Right cardiac atrium (tissue), 5 donors: ENCODE measurements around the gene MS4A15. TPM values are rescaled to one million over a fixed set of nuclear protein-coding genes. Genes with fewer than 3 reads are reported as not detected.
"Not testable (repeated sequence)": the region's sequence is repeated elsewhere in the genome, so short reads cannot be mapped to it uniquely, and the experiment has no call there.

ENCODE experiments used
- ATAC-seq, 2 donors: fragments of 200-7000 bp; cut with Tn5 transposase; one replicate each; pipeline versions ENCODE4 v1.8.0 to v1.9.1; 2020; ENCODE audit warnings: moderate library complexity in 2 of 2, mild to moderate bottlenecking in 1 of 2
- DNase-seq, 3 donors: peaks; one replicate each; pipeline ENCODE4 v3.0.0-alpha.2; 2020
- H3K27ac ChIP-seq: one replicate; pipeline ENCODE4 v1.5.1; 2013; ENCODE audit warnings: mild to moderate bottlenecking, low read length, control low read depth, moderate library complexity
- H3K27me3 ChIP-seq: one replicate; pipeline ENCODE4 v1.6.1; 2013; ENCODE audit not compliant: control insufficient read depth, insufficient read depth
- H3K4me1 ChIP-seq: one replicate; pipeline ENCODE4 v1.6.1; 2013; ENCODE audit warnings: low read length; ENCODE audit not compliant: control insufficient read depth, insufficient read depth
- H3K4me3 ChIP-seq: one replicate; pipeline ENCODE4 v1.5.1; 2013; ENCODE audit warnings: low read length, control low read depth
- H3K9me3 ChIP-seq: one replicate; pipeline ENCODE4 v1.6.1; 2013; ENCODE audit warnings: low read length; ENCODE audit not compliant: control insufficient read depth
- WGBS: extraction: QIAGEN DNeasy Blood & Tissue Kit; methylation state at CpG from one replicate; pipeline ENCODE4 v1.1.7; 2013; 5-methylcytosine and 5-hydroxymethylcytosine counted together
- intact Hi-C, 4 donors: fragments of 100-400 bp; cut with DNase I; formaldehyde crosslinking; loops; one replicate each; pipeline versions ENCODE4 v1.11.0 to v1.14.0; 2022 to 2023
- polyA plus RNA-seq: library from polyadenylated mRNA; stranded (reverse); fragments of 200-250 nt; gene quantifications from one replicate; pipeline ENCODE4 v1.2.3, GENCODE V29; 2013
- total RNA-seq, 4 donors: library from RNA; stranded (reverse); fragmentation: NEBNext Ultra II Directional; extraction: Animal tissue kit (Norgen Biotek cat#: 25700); gene quantifications; one replicate each; pipeline ENCODE4 v1.2.1, GENCODE V29; 2021
- donor health status: healthy with polysubstance abuse.
- donor health status: DM: no; HTN: yes; CAD: no.
- donor health status: DM: no; HTN: no; CAD: no.
- donor health status: DM: no; HTN: yes; CAD: no; lungs with severe emphysema.
- donor health status: DM: yes; HTN: yes; CAD: no.

MS4A15 gene
- total and polyA plus RNA-seq, 5 donors, result not detected

GRCh38 chr11:60754887-60755286 is 1.8 kb upstream of the MS4A15 start:
- intact Hi-C loops, result no loop called here
- peaks cover 4% of the 10 kb centered on the region for H3K27me3 ChIP-seq
- no peak overlapping the region for H3K4me3 ChIP-seq
- no peak for DNase-seq
- no peaks in the 10 kb centered on the region for H3K9me3 ChIP-seq
- H3K27ac ChIP-seq, result no peak overlapping the region
- 94% methylated on average over 6 of the region's 6 CpGs for WGBS
- no peaks in the 10 kb centered on the region for H3K4me1 ChIP-seq
- no peak for ATAC-seq

GRCh38 chr11:60757231-60757800 is 649 bp downstream of the MS4A15 start:
- Histone ChIP-seq H3K9me3 (no peaks in the 10 kb centered on the region), H3K4me1 (no peaks in the 10 kb centered on the region), H3K27ac (no peak overlapping the region), H3K4me3 (no peak overlapping the region), H3K27me3 (peaks cover 4% of the 10 kb centered on the region)
- no peak for DNase-seq
- 88% methylated on average over 19 of the region's 19 CpGs for WGBS
- intact Hi-C loops, result no loop called here
- no peak for ATAC-seq

- intact Hi-C loops, H3K27me3 ChIP-seq, H3K27ac ChIP-seq, H3K4me3 ChIP-seq, ATAC-seq, DNase-seq, H3K9me3 ChIP-seq, H3K4me1 ChIP-seq: not testable (repeated sequence)
- 96% methylated on average over 4 of the region's 4 CpGs for WGBS
Measured at GRCh38 chr11:60758671-60759070, 2.0 kb downstream of the MS4A15 start.

GRCh38 chr11:60759438-60760225 is 3.0 kb downstream of the MS4A15 start:
- H3K4me3 ChIP-seq, ATAC-seq, H3K4me1 ChIP-seq, intact Hi-C loops, DNase-seq, H3K27ac ChIP-seq, H3K9me3 ChIP-seq, H3K27me3 ChIP-seq: not testable (repeated sequence)
- WGBS, result 52% methylated on average over 22 of the region's 22 CpGs

GRCh38 chr11:60761436-60762190 is 4.9 kb downstream of the MS4A15 start:
- DNase-seq, result no peak

GRCh38 chr11:60762851-60763691 is 6.4 kb downstream of the MS4A15 start:
- no peak for DNase-seq
- WGBS, result 61% methylated on average over 11 of the region's 11 CpGs
- no peak for ATAC-seq
- Histone ChIP-seq H3K27me3 (no peaks in the 10 kb centered on the region), H3K4me3 (no peak overlapping the region), H3K4me1 (no peaks in the 10 kb centered on the region), H3K9me3 (no peaks in the 10 kb centered on the region), H3K27ac (no peak overlapping the region)
- intact Hi-C loops, result no loop called here

More at GRCh38 chr11:60761436-60762190, 4.9 kb downstream of the MS4A15 start:
- Histone ChIP-seq H3K27me3 (no peaks in the 10 kb centered on the region), H3K9me3 (no peaks in the 10 kb centered on the region), H3K27ac (no peak overlapping the region), H3K4me3 (no peak overlapping the region), H3K4me1 (no peaks in the 10 kb centered on the region)
- 76% methylated on average over 4 of the region's 4 CpGs for WGBS
- intact Hi-C loops, result no loop called here
- ATAC-seq, result no peak

GRCh38 chr11:60763692-60764369 is 7.2 kb downstream of the MS4A15 start:
- WGBS, result 84% methylated on average over 11 of the region's 11 CpGs
- no peak for ATAC-seq
- no peak for DNase-seq
- Histone ChIP-seq H3K9me3 (no peaks in the 10 kb centered on the region), H3K27me3 (no peaks in the 10 kb centered on the region), H3K4me1 (no peaks in the 10 kb centered on the region), H3K27ac (no peak overlapping the region), H3K4me3 (no peak overlapping the region)
- intact Hi-C loops, result no loop called here

DNA sequence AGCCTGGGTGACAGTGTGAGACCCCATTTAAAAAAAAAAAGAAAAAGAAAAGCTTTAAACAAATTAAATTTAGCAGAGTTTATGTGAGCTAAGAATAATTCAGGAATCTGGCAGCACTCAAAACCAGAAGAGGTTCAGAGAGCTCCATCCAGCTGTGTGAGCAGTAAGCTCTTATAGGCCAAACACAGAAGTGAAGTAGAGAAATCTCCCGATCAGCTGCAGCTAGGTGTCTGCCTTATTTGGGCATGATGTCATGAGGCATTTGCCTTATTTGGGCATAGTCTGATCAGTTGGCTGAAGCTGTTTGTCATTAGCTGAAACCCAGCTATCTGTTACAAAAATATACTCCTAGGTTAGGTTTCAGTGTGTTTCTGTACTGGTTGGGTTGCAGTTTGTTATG is 8.2 kb downstream of the MS4A15 start:
- no peak overlapping the region for H3K4me3 ChIP-seq
- whole genome bisulfite sequencing, result 41% methylated on average over 1 of the region's 1 CpG
- DNase-seq (no peak), ATAC-seq (no peak)
- no peak overlapping the region for H3K27ac ChIP-seq
- no peaks in the 10 kb centered on the region for H3K27me3 ChIP-seq
- H3K9me3 ChIP-seq, result no peaks in the 10 kb centered on the region
- no peaks in the 10 kb centered on the region for H3K4me1 ChIP-seq
- intact Hi-C loops, result no loop called here

GRCh38 chr11:60765355-60765754 is 8.7 kb downstream of the MS4A15 start:
- no peaks in the 10 kb centered on the region for H3K4me1 ChIP-seq
- H3K9me3 ChIP-seq, result no peaks in the 10 kb centered on the region
- H3K27me3 ChIP-seq, result no peaks in the 10 kb centered on the region
- no peak overlapping the region for H3K27ac ChIP-seq
- intact Hi-C loops, result no loop called here
- H3K4me3 ChIP-seq, result no peak overlapping the region
- WGBS, result 92% methylated on average over 5 of the region's 5 CpGs
- ATAC-seq, result no peak
- no peak for DNase-seq

DNA sequence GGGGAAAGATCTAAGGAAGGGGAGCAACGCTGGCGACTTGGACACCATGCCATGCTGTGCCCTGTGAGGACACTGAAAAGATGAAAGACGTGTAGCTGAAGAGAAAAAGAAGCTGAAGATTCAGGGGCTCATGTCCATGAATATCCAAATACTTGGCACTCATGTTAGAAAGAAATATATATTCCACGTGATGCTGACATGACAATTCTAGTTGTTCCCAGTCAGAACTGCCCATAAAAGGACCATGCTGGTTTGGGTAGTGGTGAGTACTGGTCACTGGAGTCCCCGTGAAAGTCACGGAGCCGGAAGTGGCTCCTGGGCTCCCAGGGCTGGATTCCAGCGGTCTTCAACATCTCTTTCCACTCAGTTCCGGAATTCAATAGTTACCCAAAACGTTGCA is 9.9 kb downstream of the MS4A15 start:
- Histone ChIP-seq H3K27ac (no peak overlapping the region), H3K27me3 (no peaks in the 10 kb centered on the region), H3K9me3 (no peaks in the 10 kb centered on the region), H3K4me1 (no peaks in the 10 kb centered on the region), H3K4me3 (no peak overlapping the region)
- intact Hi-C loops, result no loop called here
- DNase-seq (no peak), ATAC-seq (no peak)
- 71% methylated on average over 10 of the region's 10 CpGs for WGBS
